Adrenal gland (tissue), 5 donors: ENCODE measurements around the gene NRXN3.

ENCODE experiments used
- POLR2A ChIP-seq, 2 donors: fragments of 450-650 bp; IDR thresholded peaks; one replicate each; pipeline ENCODE4 v1.6.1; 2017; ENCODE audit warnings: antibody characterized with exemption in 2 of 2, mild to moderate bottlenecking in 2 of 2, moderate library complexity in 1 of 2
- TF ChIP-seq, protein P1 (sequence below), 6 experiments: fragments of 450-650 bp in 4 of 6; fragments of 200-600 bp in 2 of 6; sonication (generic) in 1 of 6; IDR thresholded peaks; 1 replicate in 5 of 6; 2 replicates in 1 of 6; pipeline versions ENCODE4 v1.5.1 to v1.8.0; 2016 to 2021; ENCODE audit warnings: antibody characterized with exemption in 6 of 6, mild to moderate bottlenecking in 2 of 6, moderate library complexity in 1 of 6
- donor health status: DM: no; HTN: no; CAD: no.

DNA sequence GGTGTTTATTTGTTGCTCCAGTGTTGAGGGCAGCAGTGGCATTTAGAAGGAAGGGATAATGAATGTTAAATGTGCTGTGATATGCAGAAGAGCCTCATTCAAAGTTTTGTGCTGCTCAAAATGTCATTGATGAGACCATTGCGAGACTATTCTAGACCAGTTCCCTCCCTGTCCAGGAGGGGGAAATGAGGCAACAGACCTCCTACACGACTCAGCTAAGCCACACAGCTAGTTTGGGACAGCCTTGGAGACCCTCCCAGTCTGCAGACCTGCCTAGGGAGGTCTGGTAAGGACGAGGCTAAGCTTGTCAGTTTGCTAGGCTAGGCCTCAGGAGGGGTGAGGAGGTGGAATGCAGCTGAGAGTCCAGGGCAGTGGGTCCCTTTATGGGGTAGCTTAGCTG is 116.0 kb downstream of the NRXN3 start:
- TF ChIP-seq, protein P1, sequence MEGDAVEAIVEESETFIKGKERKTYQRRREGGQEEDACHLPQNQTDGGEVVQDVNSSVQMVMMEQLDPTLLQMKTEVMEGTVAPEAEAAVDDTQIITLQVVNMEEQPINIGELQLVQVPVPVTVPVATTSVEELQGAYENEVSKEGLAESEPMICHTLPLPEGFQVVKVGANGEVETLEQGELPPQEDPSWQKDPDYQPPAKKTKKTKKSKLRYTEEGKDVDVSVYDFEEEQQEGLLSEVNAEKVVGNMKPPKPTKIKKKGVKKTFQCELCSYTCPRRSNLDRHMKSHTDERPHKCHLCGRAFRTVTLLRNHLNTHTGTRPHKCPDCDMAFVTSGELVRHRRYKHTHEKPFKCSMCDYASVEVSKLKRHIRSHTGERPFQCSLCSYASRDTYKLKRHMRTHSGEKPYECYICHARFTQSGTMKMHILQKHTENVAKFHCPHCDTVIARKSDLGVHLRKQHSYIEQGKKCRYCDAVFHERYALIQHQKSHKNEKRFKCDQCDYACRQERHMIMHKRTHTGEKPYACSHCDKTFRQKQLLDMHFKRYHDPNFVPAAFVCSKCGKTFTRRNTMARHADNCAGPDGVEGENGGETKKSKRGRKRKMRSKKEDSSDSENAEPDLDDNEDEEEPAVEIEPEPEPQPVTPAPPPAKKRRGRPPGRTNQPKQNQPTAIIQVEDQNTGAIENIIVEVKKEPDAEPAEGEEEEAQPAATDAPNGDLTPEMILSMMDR (IDR thresholded peaks at IDR 0.05), result no peak
- no peak for TF ChIP-seq POLR2A (IDR thresholded peaks at IDR 0.05)
